CD8-positive, alpha-beta memory T cell (primary cell): ENCODE results near the gene OPTC. TPM values are rescaled to one million over a fixed set of nuclear protein-coding genes. Genes with fewer than 3 reads are reported as not detected.
A peak's percentile ranks its signal among the peaks of the same experiment; 100 is the strongest.

ENCODE experiments used
- CTCF ChIA-PET: fragments of 350-600 bp; sonication (Branson Sonifier 250); formaldehyde crosslinking; loops from one replicate; lab custom pipeline; 2021; ENCODE audit warnings: antibody characterized with exemption; lab: Charles Lee
- POLR2A ChIA-PET: fragments of 350-600 bp; sonication (Branson Sonifier 250); formaldehyde crosslinking; loops from one replicate; lab custom pipeline; 2021; ENCODE audit warnings: antibody characterized with exemption; lab: Charles Lee
- DNase-seq, 5 donors: peaks; one replicate each; pipeline versions ENCODE4 v3.0.0 to v3.0.0-alpha.2; 2020 to 2022; ENCODE audit warnings: mixed read lengths in 1 of 5
- H3K27ac ChIP-seq: one replicate; pipeline ENCODE4 v1.7.0; 2013; ENCODE audit warnings: low read depth, mild to moderate bottlenecking, low read length, moderate library complexity
- H3K27me3 ChIP-seq: 2 replicates; pipeline ENCODE4 v1.7.0; 2013; ENCODE audit warnings: low read length, mild to moderate bottlenecking; ENCODE audit not compliant: insufficient read depth, poor library complexity, severe bottlenecking
- H3K36me3 ChIP-seq: 2 replicates; pipeline ENCODE4 v1.7.0; 2013; ENCODE audit warnings: mild to moderate bottlenecking, low read length, moderate library complexity; ENCODE audit not compliant: insufficient read depth
- H3K4me1 ChIP-seq: 2 replicates; pipeline ENCODE4 v1.7.0; 2013; ENCODE audit warnings: mild to moderate bottlenecking, low read length, moderate library complexity; ENCODE audit not compliant: insufficient read depth
- H3K4me3 ChIP-seq: 2 replicates; pipeline ENCODE4 v1.7.0; 2013; ENCODE audit warnings: mild to moderate bottlenecking, low read length
- H3K9me3 ChIP-seq: 2 replicates; pipeline ENCODE4 v1.7.0; 2013; ENCODE audit warnings: mild to moderate bottlenecking, low read length
- H3K27ac Mint-ChIP-seq, 8 donors: one replicate each; pipeline ENCODE4 v1.8.0; 2020 to 2021; ENCODE audit warnings: mixed read lengths in 8 of 8, mild to moderate bottlenecking in 6 of 8, inconsistent platforms in 3 of 8, moderate library complexity in 3 of 8
- H3K27me3 Mint-ChIP-seq, 2 donors: one replicate each; pipeline ENCODE4 v1.8.0; 2020 to 2021; ENCODE audit warnings: mixed read lengths in 2 of 2, mild to moderate bottlenecking in 1 of 2, moderate library complexity in 1 of 2
- H3K36me3 Mint-ChIP-seq, 3 donors: one replicate each; pipeline ENCODE4 v1.8.0; 2020 to 2021; ENCODE audit warnings: mixed read lengths in 3 of 3, inconsistent platforms in 1 of 3, mild to moderate bottlenecking in 1 of 3
- H3K4me1 Mint-ChIP-seq, 3 donors: one replicate each; pipeline ENCODE4 v1.8.0; 2020 to 2021; ENCODE audit warnings: mixed read lengths in 3 of 3, inconsistent platforms in 1 of 3, mild to moderate bottlenecking in 1 of 3
- H3K4me3 Mint-ChIP-seq, 7 donors: one replicate each; pipeline ENCODE4 v1.8.0; 2020 to 2021; ENCODE audit warnings: mixed read lengths in 7 of 7, mild to moderate bottlenecking in 6 of 7, moderate library complexity in 4 of 7, inconsistent platforms in 2 of 7
- H3K9me3 Mint-ChIP-seq, 5 donors: one replicate each; pipeline ENCODE4 v1.8.0; 2020 to 2022; ENCODE audit warnings: mixed read lengths in 5 of 5, mild to moderate bottlenecking in 3 of 5, moderate library complexity in 2 of 5, inconsistent platforms in 1 of 5
- polyA plus RNA-seq: library from polyadenylated mRNA; unstranded; fragments of 300-500 nt; fragmentation: Illumina TruSeq; gene quantifications from one replicate; pipeline ENCODE4 v1.2.3, GENCODE V29; 2021
- total RNA-seq, 2 experiments: library from RNA; stranded (reverse); gene quantifications; one replicate each; pipeline ENCODE4 v1.2.3, GENCODE V29; 2021

The OPTC gene
- total and polyA plus RNA-seq, 3 experiments from 2014 or later, result not detected

- H3K27ac ChIP-seq, result no peak overlapping the region
- no peaks in the 10 kb centered on the region for H3K4me1 Mint-ChIP-seq
- ChIA-PET POLR2A (no interaction called here), CTCF (interaction anchor here (0.8 kb wide), 1 partner anchor 33 kb away, joined by 3 read pairs; no protein-coding TSS in a partner anchor)
- H3K27ac Mint-ChIP-seq, result no peak overlapping the region
- H3K4me3 ChIP-seq, result no peak overlapping the region
- no peaks in the 10 kb centered on the region for H3K36me3 Mint-ChIP-seq
- H3K9me3 Mint-ChIP-seq, result no peaks in the 10 kb centered on the region
- no peaks in the 10 kb centered on the region for H3K36me3 ChIP-seq
- no peaks in the 10 kb centered on the region for H3K4me1 ChIP-seq
- DNase-seq, result no peak
- H3K9me3 ChIP-seq, result no peaks in the 10 kb centered on the region
- no peaks in the 10 kb centered on the region for H3K27me3 Mint-ChIP-seq
- no peak overlapping the region for H3K4me3 Mint-ChIP-seq
- no peaks in the 10 kb centered on the region for H3K27me3 ChIP-seq
Observed at GRCh38 chr1:203521074-203521794, 27.3 kb downstream of the OPTC start.

DNA sequence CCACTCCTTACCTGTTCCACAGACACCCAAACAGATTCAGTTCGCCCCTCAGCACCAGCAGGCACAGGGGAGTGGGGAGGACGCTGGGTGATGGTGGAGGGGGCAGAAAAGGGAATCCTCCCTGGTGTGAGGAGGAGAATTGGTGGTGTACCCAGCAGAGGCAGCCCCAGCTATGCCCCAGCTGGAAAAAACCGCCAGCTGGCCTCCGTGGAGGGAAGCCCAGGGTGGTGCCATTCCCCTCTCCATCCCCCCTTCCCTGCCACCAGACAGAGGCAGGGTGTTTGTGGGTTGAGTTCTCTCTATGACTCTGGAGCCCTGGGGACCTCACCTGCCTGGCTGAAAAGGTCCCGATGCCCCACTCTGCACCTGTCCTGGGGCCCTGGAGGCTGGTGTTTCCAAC is 27.9 kb downstream of the OPTC start:
- H3K9me3 Mint-ChIP-seq, result no peaks in the 10 kb centered on the region
- H3K4me1 Mint-ChIP-seq, result no peaks in the 10 kb centered on the region
- Histone ChIP-seq H3K36me3 (no peaks in the 10 kb centered on the region), H3K27ac (no peak overlapping the region), H3K9me3 (no peaks in the 10 kb centered on the region), H3K27me3 (no peaks in the 10 kb centered on the region), H3K4me3 (no peak overlapping the region), H3K4me1 (no peaks in the 10 kb centered on the region)
- no peak overlapping the region for H3K4me3 Mint-ChIP-seq
- no peaks in the 10 kb centered on the region for H3K36me3 Mint-ChIP-seq
- H3K27me3 Mint-ChIP-seq, result no peaks in the 10 kb centered on the region
- no peak for DNase-seq
- CTCF ChIA-PET, result interaction anchor here (0.8 kb wide), 1 partner anchor 34 kb away, joined by 3 read pairs; no protein-coding TSS in a partner anchor
- POLR2A ChIA-PET, result no interaction called here
- no peak overlapping the region for H3K27ac Mint-ChIP-seq

DNA sequence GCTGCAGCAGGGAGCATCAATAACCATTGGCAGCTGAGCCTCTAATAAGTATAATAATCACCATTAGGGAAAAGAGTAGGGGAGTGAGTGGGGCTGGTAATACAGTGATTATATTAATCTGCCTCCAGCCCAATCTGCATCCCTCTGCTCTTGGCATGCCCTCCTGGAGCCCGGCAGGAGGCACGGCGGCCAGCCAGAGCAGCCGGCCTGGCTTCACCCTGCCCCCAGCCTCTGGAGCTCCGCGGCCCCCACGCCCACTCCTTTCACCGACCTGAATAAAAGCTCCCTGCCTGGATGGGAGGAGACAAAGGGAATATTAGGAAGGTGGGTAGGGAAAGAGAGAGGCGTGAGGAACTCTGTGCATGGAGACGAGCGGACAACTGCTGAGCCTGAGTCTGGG is 28.3 kb downstream of the OPTC start:
- no peak overlapping the region for H3K27ac ChIP-seq
- H3K27me3 ChIP-seq, result no peaks in the 10 kb centered on the region
- H3K9me3 Mint-ChIP-seq, result no peaks in the 10 kb centered on the region
- no peak overlapping the region for H3K4me3 Mint-ChIP-seq
- ChIA-PET POLR2A (no interaction called here), CTCF (no interaction called here)
- H3K4me1 ChIP-seq, result no peaks in the 10 kb centered on the region
- H3K4me1 Mint-ChIP-seq, result no peaks in the 10 kb centered on the region
- H3K36me3 ChIP-seq, result no peaks in the 10 kb centered on the region
- H3K27me3 Mint-ChIP-seq, result no peaks in the 10 kb centered on the region
- no peak for DNase-seq
- no peak overlapping the region for H3K27ac Mint-ChIP-seq
- no peaks in the 10 kb centered on the region for H3K9me3 ChIP-seq
- no peak overlapping the region for H3K4me3 ChIP-seq
- peaks cover 0 to 2% (median 0%) of the 10 kb centered on the region in 3 donors for H3K36me3 Mint-ChIP-seq

DNA sequence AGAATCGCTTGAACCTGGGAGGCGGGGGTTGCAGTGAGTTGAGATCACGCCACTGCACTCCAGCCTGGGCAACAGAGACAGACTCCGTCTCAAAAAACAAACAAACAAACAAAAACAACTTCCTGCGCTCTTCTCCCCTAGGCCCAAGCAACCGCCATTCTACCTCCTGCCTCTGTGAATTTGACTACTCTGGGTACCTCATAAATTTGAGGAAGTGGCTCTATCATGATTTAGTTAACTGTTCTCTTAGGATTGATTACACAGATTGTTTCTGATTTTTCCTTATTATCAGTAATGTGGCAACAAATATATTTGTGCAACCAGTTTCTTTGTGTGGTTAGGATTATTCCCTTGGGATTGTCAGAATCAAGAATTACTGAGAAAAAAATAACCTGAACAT is 29.7 kb downstream of the OPTC start:
- no peak overlapping the region for H3K4me3 Mint-ChIP-seq
- Histone ChIP-seq H3K4me3 (no peak overlapping the region), H3K36me3 (no peaks in the 10 kb centered on the region), H3K9me3 (no peaks in the 10 kb centered on the region), H3K27ac (no peak overlapping the region), H3K27me3 (no peaks in the 10 kb centered on the region), H3K4me1 (no peaks in the 10 kb centered on the region)
- CTCF ChIA-PET, result no interaction called here
- no peak for DNase-seq
- peaks cover 0 to 2% (median 0%) of the 10 kb centered on the region in 3 donors for H3K36me3 Mint-ChIP-seq
- H3K27ac Mint-ChIP-seq, result no peak overlapping the region
- H3K9me3 Mint-ChIP-seq, result no peaks in the 10 kb centered on the region
- no peaks in the 10 kb centered on the region for H3K4me1 Mint-ChIP-seq
- H3K27me3 Mint-ChIP-seq, result no peaks in the 10 kb centered on the region
- POLR2A ChIA-PET, result no interaction called here

- H3K27me3 ChIP-seq, result no peaks in the 10 kb centered on the region
- H3K27me3 Mint-ChIP-seq, result no peaks in the 10 kb centered on the region
- no peak overlapping the region for H3K4me3 Mint-ChIP-seq
- H3K27ac Mint-ChIP-seq, result no peak overlapping the region
- no peaks in the 10 kb centered on the region for H3K9me3 Mint-ChIP-seq
- POLR2A ChIA-PET, result no interaction called here
- DNase-seq, result no peak
- no peaks in the 10 kb centered on the region for H3K4me1 ChIP-seq
- H3K36me3 ChIP-seq, result no peaks in the 10 kb centered on the region
- H3K4me3 ChIP-seq, result no peak overlapping the region
- CTCF ChIA-PET, result no interaction called here
- peaks cover 0 to 2% (median 0%) of the 10 kb centered on the region in 3 donors for H3K36me3 Mint-ChIP-seq
- no peaks in the 10 kb centered on the region for H3K9me3 ChIP-seq
- H3K4me1 Mint-ChIP-seq, result no peaks in the 10 kb centered on the region
- H3K27ac ChIP-seq, result no peak overlapping the region
Observed at GRCh38 chr1:203524152-203524551, 30.2 kb downstream of the OPTC start.

DNA sequence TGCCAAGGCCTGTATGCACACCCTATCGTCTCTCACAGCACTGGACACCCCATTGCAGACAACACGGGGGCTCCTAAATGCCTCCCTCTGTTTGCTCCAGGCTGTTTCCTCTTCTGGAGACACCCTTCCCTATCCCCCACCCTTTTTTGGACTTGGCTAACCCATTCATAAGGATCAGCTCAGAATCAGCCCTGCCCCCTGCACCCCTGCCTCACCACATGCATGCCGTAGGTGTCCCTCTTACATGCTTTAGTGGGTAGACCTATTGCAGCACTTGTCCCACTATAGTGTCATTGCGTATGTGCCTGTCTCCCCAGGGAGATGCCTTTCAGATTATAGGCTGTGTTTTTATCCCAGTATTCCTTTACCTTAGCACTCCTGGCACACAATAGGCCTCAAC is 30.9 kb downstream of the OPTC start:
- Histone ChIP-seq H3K9me3 (no peaks in the 10 kb centered on the region), H3K36me3 (no peaks in the 10 kb centered on the region), H3K4me3 (no peak overlapping the region), H3K27me3 (no peaks in the 10 kb centered on the region), H3K27ac (no peak overlapping the region), H3K4me1 (no peaks in the 10 kb centered on the region)
- ChIA-PET CTCF (no interaction called here), POLR2A (no interaction called here)
- no peaks in the 10 kb centered on the region for H3K27me3 Mint-ChIP-seq
- H3K4me1 Mint-ChIP-seq, result peaks cover 0 to 1% (median 0%) of the 10 kb centered on the region in 3 donors
- H3K4me3 Mint-ChIP-seq, result no peak overlapping the region
- peak overlapping the region in 1 of 8 donors; percentile 19 for H3K27ac Mint-ChIP-seq
- peaks cover 0 to 2% (median 0%) of the 10 kb centered on the region in 3 donors for H3K36me3 Mint-ChIP-seq
- no peak for DNase-seq
- H3K9me3 Mint-ChIP-seq, result no peaks in the 10 kb centered on the region

- peak overlapping the region in 1 of 8 donors; percentile 56 for H3K27ac Mint-ChIP-seq
- H3K27me3 Mint-ChIP-seq, result no peaks in the 10 kb centered on the region
- no peaks in the 10 kb centered on the region for H3K27me3 ChIP-seq
- ChIA-PET POLR2A (no interaction called here), CTCF (no interaction called here)
- no peaks in the 10 kb centered on the region for H3K36me3 ChIP-seq
- H3K4me1 Mint-ChIP-seq, result peaks cover 0 to 1% (median 0%) of the 10 kb centered on the region in 3 donors
- no peaks in the 10 kb centered on the region for H3K9me3 ChIP-seq
- no peaks in the 10 kb centered on the region for H3K9me3 Mint-ChIP-seq
- H3K4me1 ChIP-seq, result no peaks in the 10 kb centered on the region
- H3K36me3 Mint-ChIP-seq, result peaks cover 0 to 2% (median 0%) of the 10 kb centered on the region in 3 donors
- no peak for DNase-seq
- no peak overlapping the region for H3K4me3 ChIP-seq
- no peak overlapping the region for H3K4me3 Mint-ChIP-seq
- H3K27ac ChIP-seq, result no peak overlapping the region
Observed at GRCh38 chr1:203525685-203526084, 31.7 kb downstream of the OPTC start.

DNA sequence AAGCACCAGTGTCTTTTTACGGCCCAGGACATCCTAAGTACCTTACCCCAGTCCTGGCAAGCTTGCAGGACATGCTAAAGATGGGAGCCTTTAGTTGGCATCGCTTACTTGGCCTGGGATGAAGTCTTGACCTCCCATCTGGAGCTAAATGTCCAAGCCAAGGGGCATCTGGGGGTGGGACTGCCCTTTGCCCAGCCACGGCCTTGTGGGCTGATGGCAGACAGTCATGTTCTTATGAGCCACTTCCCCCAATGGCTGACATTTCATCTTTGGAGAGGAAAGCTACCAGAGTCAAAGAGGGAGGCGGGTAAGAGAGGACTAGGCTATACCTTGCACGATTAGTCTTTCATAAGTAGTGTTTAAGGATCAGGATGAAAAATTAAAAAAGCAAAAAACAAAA is 32.2 kb downstream of the OPTC start:
- CTCF ChIA-PET, result interaction anchor here (1.1 kb wide), 1 partner anchor 175 kb away, joined by 3 read pairs; no protein-coding TSS in a partner anchor
- H3K4me1 Mint-ChIP-seq, result peaks cover 0 to 1% (median 0%) of the 10 kb centered on the region in 3 donors

More for the DNA sequence above, 32.2 kb downstream of the OPTC start:
- Histone ChIP-seq H3K9me3 (no peaks in the 10 kb centered on the region), H3K27me3 (no peaks in the 10 kb centered on the region), H3K4me1 (no peaks in the 10 kb centered on the region), H3K36me3 (no peaks in the 10 kb centered on the region), H3K4me3 (no peak overlapping the region), H3K27ac (no peak overlapping the region)
- DNase-seq, result no peak
- POLR2A ChIA-PET, result no interaction called here
- Mint-ChIP-seq H3K36me3 (peaks cover 0 to 2% (median 0%) of the 10 kb centered on the region in 3 donors), H3K27me3 (no peaks in the 10 kb centered on the region), H3K9me3 (no peaks in the 10 kb centered on the region), H3K27ac (peak overlapping the region in 1 of 8 donors; percentile 56), H3K4me3 (no peak overlapping the region)
